ENCODE results near the gene ZNG1C.
"Not testable (repeated sequence)": the region's sequence is repeated elsewhere in the genome, so short reads cannot be mapped to it uniquely, and the experiment has no call there.

The ZNG1C gene

DNA sequence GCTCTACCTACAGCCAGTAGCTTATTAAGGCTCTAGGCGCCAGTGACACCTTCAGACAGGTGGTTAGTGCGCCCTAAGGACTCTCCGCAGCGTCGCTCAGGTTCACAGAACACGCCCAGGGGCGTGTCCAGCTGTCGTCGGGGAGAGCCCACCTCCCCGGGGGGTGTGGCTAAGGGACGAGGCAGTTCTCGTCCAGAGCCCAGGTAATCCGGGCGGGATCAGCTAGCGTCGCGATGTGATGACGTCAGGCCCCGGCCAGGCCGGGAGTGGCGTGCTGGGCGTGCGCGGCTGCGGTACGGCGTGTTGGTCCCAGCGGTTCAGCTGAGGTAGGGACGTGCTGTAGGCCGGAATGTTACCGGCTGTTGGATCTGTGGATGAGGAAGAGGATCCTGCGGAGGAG lies at the start of gene ZNG1C:
Gene ZNG1C, plus strand, starts transcription at position 301 of the 400 bp plus-strand sequence. Its CDS starts 49 bp downstream, at position 350.
- not testable (repeated sequence) for H3K27ac ChIP-seq

- not testable (repeated sequence) for H3K27ac ChIP-seq
These were observed 654 bp downstream of the ZNG1C start for GRCh38 chr9:68242437-68242836.

DNA sequence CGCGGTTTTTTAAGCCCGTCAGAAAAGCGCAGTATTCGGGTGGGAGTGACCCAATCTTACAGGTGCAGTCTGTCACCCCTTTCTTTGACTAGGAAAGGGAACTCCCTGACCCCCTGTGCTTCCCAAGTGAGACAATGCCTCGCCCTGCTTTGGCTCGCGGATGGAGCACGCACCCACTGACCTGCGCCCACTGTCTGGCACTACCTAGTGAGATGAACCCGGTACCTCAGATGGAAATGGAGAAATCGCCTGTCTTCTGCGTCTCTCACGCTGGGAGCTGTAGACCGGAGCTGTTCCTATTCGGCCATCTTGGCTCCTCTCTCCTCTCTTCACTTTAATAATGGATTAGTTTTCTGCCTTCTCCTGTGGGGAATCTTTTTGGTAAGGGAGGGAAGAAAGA lies 39.3 kb downstream of the ZNG1C start:
- not testable (repeated sequence) for H3K27ac ChIP-seq

GRCh38 chr9:68302567-68302966 lies 60.8 kb downstream of the ZNG1C start, which contains the start of gene FOXD4L3:
Gene FOXD4L3, plus strand, starts transcription at chr9:68302867. Its CDS starts 85 bp downstream, at chr9:68302952.
- H3K27ac ChIP-seq = not testable (repeated sequence)

DNA sequence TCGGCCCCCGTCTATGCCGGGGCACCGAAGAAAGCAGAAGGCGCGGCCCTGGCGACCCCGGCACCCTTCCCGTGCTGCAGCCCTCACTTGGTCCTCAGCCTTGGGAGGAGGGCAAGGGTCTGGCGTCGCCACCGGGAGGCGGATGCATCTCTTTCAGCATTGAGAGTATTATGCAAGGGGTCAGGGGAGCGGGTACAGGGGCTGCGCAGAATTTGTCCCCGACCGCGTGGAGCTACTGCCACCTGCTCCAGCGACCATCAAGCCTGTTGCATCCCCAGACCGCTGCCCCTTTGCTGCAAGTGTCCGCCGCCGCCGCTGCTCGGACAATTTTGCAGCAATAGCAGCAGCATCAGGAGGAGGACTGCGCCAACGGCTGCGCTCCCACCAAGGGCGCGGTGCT lies 62.0 kb downstream of the ZNG1C start:
- H3K27ac ChIP-seq = not testable (repeated sequence)

- H3K27ac ChIP-seq = not testable (repeated sequence)
These were observed 62.4 kb downstream of the ZNG1C start for GRCh38 chr9:68304212-68304611.

- H3K27ac ChIP-seq = not testable (repeated sequence)
These were observed 63.0 kb downstream of the ZNG1C start for GRCh38 chr9:68304777-68305176.

DNA sequence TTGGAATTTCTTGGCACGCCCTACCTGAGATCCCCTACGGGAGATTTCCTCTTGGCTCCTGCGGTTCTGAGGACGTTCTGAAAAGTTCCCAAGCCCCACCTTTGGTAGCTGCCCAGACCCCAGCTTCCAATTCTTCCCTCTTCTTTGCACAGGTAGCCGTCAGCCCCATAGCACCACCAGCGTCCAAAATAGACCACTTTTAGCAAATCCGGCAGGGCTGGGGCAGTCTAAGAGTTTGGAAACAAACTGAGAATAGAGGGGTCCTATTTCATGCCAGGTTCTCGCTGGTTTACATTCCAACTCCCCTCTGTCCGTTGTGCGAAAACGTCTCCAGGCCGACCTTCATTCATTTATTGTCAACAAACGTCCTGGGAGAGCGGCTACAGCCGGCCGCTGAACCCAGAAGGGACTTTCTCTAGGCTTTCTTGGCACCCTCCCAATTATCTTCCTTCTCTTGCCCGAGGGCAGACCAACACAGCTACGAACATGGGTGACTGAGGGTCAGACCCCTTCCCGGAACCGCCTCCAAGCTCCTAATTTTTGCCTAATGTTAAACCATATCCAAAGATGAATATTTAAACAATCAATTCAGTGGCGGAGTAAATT lies 64.0 kb downstream of the ZNG1C start:
- H3K27ac ChIP-seq = not testable (repeated sequence)

- not testable (repeated sequence) for H3K27ac ChIP-seq
These were observed 64.7 kb downstream of the ZNG1C start for GRCh38 chr9:68306391-68306964.

DNA sequence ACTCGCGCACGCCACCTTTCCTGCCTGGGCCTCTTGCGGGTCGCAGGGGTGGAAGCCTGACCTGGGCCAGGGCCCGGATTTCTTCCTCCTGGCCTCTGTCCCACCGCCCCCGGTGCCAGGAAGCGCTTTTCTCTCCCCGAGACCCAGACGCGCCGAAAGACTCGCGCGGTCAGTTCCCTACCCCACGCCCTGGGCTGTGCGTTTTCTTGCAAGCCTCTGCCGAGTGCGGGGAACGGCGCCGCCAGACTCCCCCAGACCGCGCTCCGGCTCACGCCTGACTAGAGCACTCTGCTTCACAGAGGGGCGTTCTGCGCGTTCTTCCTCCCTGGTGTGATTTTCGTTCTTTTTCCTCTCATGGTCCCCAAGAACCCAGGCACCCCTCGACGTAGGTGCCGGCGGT lies 65.3 kb downstream of the ZNG1C start:
- H3K27ac ChIP-seq = not testable (repeated sequence)

DNA sequence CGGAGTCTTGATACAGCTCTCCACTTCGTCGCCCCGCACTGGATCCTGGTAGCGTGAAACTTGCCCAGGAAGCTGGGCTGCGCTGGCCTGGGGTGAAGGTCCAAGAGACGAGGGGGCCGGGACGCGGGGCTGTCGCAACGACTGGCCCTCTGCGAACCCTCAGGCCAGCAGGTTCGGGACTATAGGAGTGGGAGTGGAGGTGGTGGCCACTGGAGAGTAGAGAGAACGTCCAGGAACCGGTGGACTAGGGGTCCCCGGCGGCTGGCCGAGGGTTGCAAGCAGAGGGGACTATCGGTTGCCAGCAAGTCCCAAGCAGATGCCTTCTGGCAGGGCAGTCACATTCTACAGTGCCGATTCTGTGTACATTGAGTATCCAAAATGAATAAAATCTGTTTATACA lies 65.9 kb downstream of the ZNG1C start:
- H3K27ac ChIP-seq = not testable (repeated sequence)

DNA sequence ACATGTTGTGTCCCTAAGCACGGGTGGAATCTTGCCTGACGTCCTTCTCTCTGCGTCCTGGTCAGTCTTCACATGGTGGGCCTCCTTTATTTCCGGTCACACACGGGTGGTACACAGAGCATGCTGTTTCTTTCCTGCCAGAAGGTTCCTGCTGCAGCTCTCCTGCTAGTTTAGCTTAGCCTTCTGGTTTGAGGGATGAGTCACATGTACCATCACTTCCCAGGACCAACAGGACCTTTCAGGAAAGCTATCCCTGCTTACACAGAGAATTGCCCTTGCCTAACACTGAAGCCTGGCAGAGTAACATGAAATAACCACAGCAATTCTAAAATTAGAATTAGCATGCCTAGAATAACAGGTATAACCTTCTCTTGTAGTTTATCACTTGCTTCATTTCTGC lies 69.4 kb downstream of the ZNG1C start:
- not testable (repeated sequence) for H3K27ac ChIP-seq

DNA sequence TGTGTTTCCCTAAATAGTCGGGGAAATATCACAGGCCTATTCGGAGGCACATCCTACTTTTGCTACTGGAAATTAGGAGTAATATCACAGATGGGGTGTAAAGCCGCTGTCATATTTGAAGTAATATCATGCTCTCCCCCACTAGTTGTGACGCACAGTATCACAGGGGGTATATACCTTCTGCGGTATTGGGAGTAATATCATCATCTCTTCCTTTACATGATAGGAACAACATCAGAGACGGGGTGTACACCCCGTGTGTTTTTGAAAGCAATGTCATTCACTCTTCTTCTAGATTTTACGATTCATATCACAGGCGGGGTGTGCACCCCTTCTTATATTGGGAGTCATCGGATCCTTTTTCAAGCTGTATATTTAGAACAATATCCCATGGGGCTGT lies 76.4 kb downstream of the ZNG1C start:
- H3K27ac ChIP-seq = not testable (repeated sequence)

DNA sequence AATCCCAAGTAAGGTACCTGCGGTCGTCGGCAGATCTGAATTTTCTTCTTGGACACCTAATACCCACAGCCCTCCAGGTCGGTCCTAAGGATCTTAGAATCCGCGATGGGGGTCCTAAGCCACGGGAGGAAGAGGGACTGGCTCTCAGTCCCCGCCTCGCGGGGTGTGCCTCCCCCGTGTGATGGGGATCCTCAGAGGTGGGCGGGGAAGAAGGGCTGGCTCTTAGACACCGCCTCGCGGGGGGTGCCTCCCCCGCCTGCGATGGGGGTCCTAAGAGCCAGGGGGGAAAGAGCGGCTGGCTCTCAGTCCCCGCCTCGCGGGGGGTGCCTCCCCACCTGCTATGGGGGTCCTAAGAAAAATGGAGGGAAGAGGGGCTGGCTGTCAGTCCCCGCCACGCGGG lies 82.0 kb downstream of the ZNG1C start:
- not testable (repeated sequence) for H3K27ac ChIP-seq

DNA sequence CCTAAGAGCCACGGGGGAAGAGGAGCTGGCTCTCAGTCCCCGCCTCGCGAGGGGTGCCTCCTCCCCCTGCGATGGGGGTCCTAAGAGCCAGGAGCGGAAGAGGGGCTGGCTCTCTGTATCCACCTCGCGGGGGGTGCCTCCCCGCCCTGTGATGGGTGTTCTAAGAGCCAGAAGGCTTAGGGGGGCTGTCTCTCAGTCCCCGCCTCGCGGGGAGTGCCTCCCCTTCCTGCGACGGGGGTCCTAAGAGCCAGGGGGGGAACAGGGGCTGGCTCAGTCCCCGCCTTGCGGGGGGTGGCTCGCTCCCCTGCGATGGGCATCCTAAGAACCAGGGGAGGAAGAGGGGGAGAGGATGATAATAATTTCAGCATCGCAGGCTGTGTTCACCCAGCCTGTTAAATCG lies 82.7 kb downstream of the ZNG1C start:
- not testable (repeated sequence) for H3K27ac ChIP-seq

DNA sequence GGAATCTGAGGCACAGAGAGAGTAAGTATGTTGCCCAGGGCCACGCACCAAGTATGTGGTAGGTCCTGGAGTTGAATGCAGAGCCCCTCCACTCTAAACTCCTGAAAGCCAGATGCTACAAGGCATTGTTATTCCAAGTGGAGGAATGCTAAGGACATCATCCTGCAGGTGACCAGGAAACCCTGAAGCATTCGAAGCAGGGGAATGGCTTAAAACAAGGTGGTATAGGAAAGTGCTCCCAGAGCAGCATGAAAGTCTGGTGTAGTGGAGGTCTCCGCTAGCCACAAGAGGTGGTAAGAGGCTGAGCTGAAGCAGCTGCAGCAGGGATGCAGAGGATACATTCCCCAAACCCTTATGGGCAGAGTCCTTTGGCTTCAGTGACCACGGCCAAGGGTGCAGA lies 87.3 kb downstream of the ZNG1C start:
- H3K27ac ChIP-seq = not testable (repeated sequence)

DNA sequence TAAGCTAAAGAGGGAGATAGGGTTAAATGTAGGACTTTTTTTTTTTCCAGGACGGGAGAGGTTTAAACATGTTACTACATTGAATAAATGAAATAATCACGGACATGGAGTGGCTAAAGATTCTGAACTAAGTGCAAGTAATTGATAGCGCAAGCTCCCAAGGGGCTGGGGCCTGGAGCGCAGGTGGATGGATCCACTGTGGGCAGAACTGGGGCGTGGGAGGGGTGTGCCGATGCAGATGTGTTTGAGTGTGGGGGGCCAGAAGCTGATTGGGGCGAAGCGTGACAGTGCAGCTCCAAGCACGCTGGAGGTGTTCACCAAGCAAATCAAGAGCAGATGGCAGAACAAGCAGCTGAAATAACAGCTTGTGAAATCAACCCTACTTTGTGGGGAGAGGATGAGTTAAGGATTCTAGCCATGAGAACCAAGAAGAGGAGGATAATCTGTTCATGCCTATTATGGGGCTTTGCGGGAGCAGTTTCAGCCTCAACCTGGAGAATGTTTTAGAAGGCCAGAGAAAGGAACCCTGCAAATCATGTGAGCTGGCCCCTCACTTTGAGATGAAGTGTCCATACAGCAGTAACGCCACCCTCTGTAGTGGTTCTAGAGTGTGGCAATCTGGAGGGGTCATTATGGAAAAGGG lies 88.9 kb downstream of the ZNG1C start:
- H3K27ac ChIP-seq = not testable (repeated sequence)

- H3K27ac ChIP-seq = not testable (repeated sequence)
These were observed 90.3 kb downstream of the ZNG1C start for GRCh38 chr9:68332122-68332521.

GRCh38 chr9:68335935-68336334 lies 94.2 kb downstream of the ZNG1C start:
- H3K27ac ChIP-seq = not testable (repeated sequence)

- H3K27ac ChIP-seq = not testable (repeated sequence)
These were observed 95.0 kb downstream of the ZNG1C start for GRCh38 chr9:68336639-68337339.

DNA sequence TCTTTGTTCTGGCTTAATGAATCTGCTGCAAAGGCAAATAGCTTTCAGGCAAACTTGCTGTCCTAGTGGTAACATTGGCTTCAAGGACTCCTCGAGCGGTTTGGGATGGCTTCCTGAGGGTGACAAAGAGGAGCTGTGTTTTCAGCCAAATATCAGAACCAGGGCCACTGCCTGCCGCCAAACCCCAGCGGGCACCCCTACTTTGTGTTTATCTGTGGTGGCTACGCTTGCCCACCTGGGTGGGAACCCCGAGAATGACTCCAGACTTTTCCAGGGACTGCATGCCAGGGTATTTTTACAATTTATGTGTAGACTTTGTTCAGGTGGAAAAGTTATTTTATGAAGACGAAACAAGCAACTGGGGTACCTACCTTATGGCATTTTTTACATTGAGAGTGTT lies 96.2 kb downstream of the ZNG1C start:
- not testable (repeated sequence) for H3K27ac ChIP-seq
